HepG2 (cell line): ENCODE results near the gene BBS5. TPM values are rescaled to one million over a fixed set of nuclear protein-coding genes. Genes with fewer than 3 reads are reported as not detected.

Experiments
- ATAC-seq: fragments of 200-7000 bp; cut with Tn5 transposase; 3 replicates; pipeline ENCODE4 v1.9.1; 2020; ENCODE audit warnings: mild to moderate bottlenecking, moderate library complexity
- BruUV-seq: library from RNA; stranded (reverse); fragments of 400-500 nt; replicated peaks from 2 replicates; lab custom pipeline; 2021; lab: Mats Ljungman, UMichigan
- CTCF ChIA-PET: fragments of 300-600 bp; formaldehyde crosslinking; extraction: SDS; loops from one replicate; lab custom pipeline; 2021; ENCODE audit warnings: low total read pairs, inconsistent platforms, low intra/inter-chr PET ratio; lab: Yijun Ruan, JAX
- POLR2A ChIA-PET: fragments of 350-600 bp; sonication (Branson Sonifier 250); formaldehyde crosslinking; loops from one replicate; lab custom pipeline; 2020; ENCODE audit warnings: antibody characterized with exemption, inconsistent platforms; lab: Yijun Ruan, JAX
- DNase-seq: peaks from one replicate; pipeline ENCODE4 v3.0.0-alpha.2; 2015; ENCODE audit warnings: low spot score
- FAIRE-seq: peaks from 3 replicates; lab custom pipeline; 2011; peaks lifted over from hg19 to GRCh38; lab: Jason Lieb, UNC
- H2AFZ ChIP-seq: one replicate; pipeline ENCODE4 v1.6.1; 2011; ENCODE audit warnings: low read length, inconsistent platforms
- H3K27ac ChIP-seq: fragments of 300-600 bp; 3 replicates; pipeline ENCODE4 v1.8.0; 2011; ENCODE audit warnings: mixed run types, mild to moderate bottlenecking, mixed read lengths, low read length, inconsistent platforms; ENCODE audit not compliant: insufficient read depth; ENCODE audit errors: extremely low read length
- H3K27me3 ChIP-seq, 2 experiments: fragments of 200-600 bp in 1 of 2; 2 replicates in 1 of 2; 3 replicates in 1 of 2; pipeline versions ENCODE4 v1.6.0 to v1.8.0; 2011; ENCODE audit warnings: low read length in 2 of 2, mild to moderate bottlenecking in 2 of 2, moderate library complexity in 2 of 2, inconsistent platforms in 1 of 2; ENCODE audit not compliant: insufficient read depth in 2 of 2, control insufficient read depth in 1 of 2
- H3K36me3 ChIP-seq, 2 experiments: fragments of 200-600 bp in 1 of 2; replicated peaks in 1 of 2; 2 replicates in 1 of 2; 3 replicates in 1 of 2; pipeline versions ENCODE4 v1.5.1 to v1.8.0; 2011; ENCODE audit warnings: low read length in 2 of 2, inconsistent platforms in 1 of 2; ENCODE audit not compliant: insufficient read depth in 2 of 2, control insufficient read depth in 1 of 2
- H3K4me1 ChIP-seq: 2 replicates; pipeline ENCODE4 v1.5.1; 2012; ENCODE audit warnings: low read length, inconsistent platforms; ENCODE audit not compliant: insufficient read depth
- H3K4me2 ChIP-seq: 2 replicates; pipeline ENCODE4 v1.6.0; 2011; ENCODE audit warnings: low read depth, low read length, inconsistent platforms
- H3K4me3 ChIP-seq, 3 experiments: fragments of 200-600 bp in 1 of 3; sonication (generic), shearing (Covaris generic) in 1 of 3; replicated peaks in 1 of 3; 2 replicates each; pipeline ENCODE4 v1.5.1; 2011 to 2016; ENCODE audit warnings: low read length in 3 of 3, inconsistent platforms in 2 of 3, low read depth in 2 of 3, mild to moderate bottlenecking in 2 of 3, control low read depth in 1 of 3, mixed read lengths in 1 of 3; ENCODE audit not compliant: insufficient read depth in 1 of 3
- H3K79me2 ChIP-seq: one replicate; pipeline ENCODE4 v1.6.1; 2011; ENCODE audit warnings: low read length, inconsistent platforms; ENCODE audit not compliant: insufficient read depth
- H3K9ac ChIP-seq: 2 replicates; pipeline ENCODE4 v1.6.0; 2011; ENCODE audit warnings: mild to moderate bottlenecking, low read depth, low read length, inconsistent platforms; ENCODE audit not compliant: insufficient read depth
- H3K9me3 ChIP-seq: 2 replicates; pipeline ENCODE4 v1.5.1; 2012; ENCODE audit warnings: mild to moderate bottlenecking, low read length
- H4K20me1 ChIP-seq: 2 replicates; pipeline ENCODE4 v1.6.0; 2011; ENCODE audit warnings: inconsistent platforms, mild to moderate bottlenecking, low read length, moderate library complexity; ENCODE audit not compliant: insufficient read depth
- AGO1 ChIP-seq: fragments of 200-400 bp; formaldehyde crosslinking; IDR thresholded peaks from 2 replicates; pipeline ENCODE4 v1.6.1; 2017; ENCODE audit warnings: mild to moderate bottlenecking, low read depth, low read length, moderate library complexity; ENCODE audit not compliant: poor library complexity, severe bottlenecking
- ARNT ChIP-seq: fragments of 450-650 bp; IDR thresholded peaks from 2 replicates; pipeline ENCODE4 v1.6.1; 2017
- ELF3 ChIP-seq: IDR thresholded peaks from 2 replicates; pipeline ENCODE4 v1.6.1; 2016; ENCODE audit warnings: missing genetic modification reagents, missing compliant biosample characterization
- ETV5 ChIP-seq: IDR thresholded peaks from 2 replicates; pipeline ENCODE4 v1.6.1; 2018; ENCODE audit warnings: missing biosample characterization, missing genetic modification reagents, inconsistent platforms, borderline replicate concordance
- GTF3A ChIP-seq: sonication (generic); formaldehyde crosslinking; conservative IDR thresholded peaks from 2 replicates; pipeline ENCODE4 v1.4.0; 2020; ENCODE audit warnings: mild to moderate bottlenecking, missing genetic modification reagents
- NFYB ChIP-seq: sonication (generic); formaldehyde crosslinking; IDR thresholded peaks from 2 replicates; pipeline ENCODE4 v1.4.0; 2020; ENCODE audit warnings: missing genetic modification reagents
- PPARG ChIP-seq: conservative IDR thresholded peaks from 2 replicates; pipeline ENCODE4 v1.6.1; 2016; ENCODE audit warnings: missing biosample characterization, missing genetic modification reagents
- SCMH1 ChIP-seq: sonication (generic); formaldehyde crosslinking; IDR thresholded peaks from 2 replicates; pipeline ENCODE4 v1.9.0; 2021; ENCODE audit warnings: missing genetic modification reagents, mild to moderate bottlenecking, borderline replicate concordance
- TEAD3 ChIP-seq: optimal IDR thresholded peaks from 2 replicates; pipeline ENCODE3; 2016; ENCODE audit warnings: borderline replicate concordance
- ZBTB7B ChIP-seq: sonication (generic); formaldehyde crosslinking; IDR thresholded peaks from 2 replicates; pipeline ENCODE4 v1.4.0; 2020; ENCODE audit warnings: missing genetic modification reagents
- ZC3H4 ChIP-seq: sonication (generic); formaldehyde crosslinking; IDR thresholded peaks from 2 replicates; pipeline ENCODE4 v1.4.0; 2020; ENCODE audit warnings: missing genetic modification reagents, borderline replicate concordance
- ZFX ChIP-seq: sonication (generic); formaldehyde crosslinking; IDR thresholded peaks from 2 replicates; pipeline ENCODE4 v1.4.0; 2020; ENCODE audit warnings: mild to moderate bottlenecking, low read depth, missing genetic modification reagents, moderate library complexity
- ZHX1 ChIP-seq: sonication (generic); formaldehyde crosslinking; IDR thresholded peaks from 2 replicates; pipeline ENCODE4 v1.8.1; 2022; ENCODE audit warnings: low read depth, mild to moderate bottlenecking, missing genetic modification reagents
- ZKSCAN1 ChIP-seq: fragments of 150-350 bp; IDR thresholded peaks from 2 replicates; pipeline ENCODE4 v1.6.1; 2014; ENCODE audit warnings: low read length
- ZNF292 ChIP-seq: sonication (generic); formaldehyde crosslinking; IDR thresholded peaks from 2 replicates; pipeline ENCODE4 v1.8.1; 2022; ENCODE audit warnings: mild to moderate bottlenecking, low read depth, missing genetic modification reagents, borderline replicate concordance
- ZNF34 ChIP-seq: sonication (generic); formaldehyde crosslinking; IDR thresholded peaks from 2 replicates; pipeline ENCODE4 v1.4.0; 2020; ENCODE audit warnings: mild to moderate bottlenecking, missing genetic modification reagents, borderline replicate concordance
- ZNF703 ChIP-seq: sonication (generic); formaldehyde crosslinking; IDR thresholded peaks from 2 replicates; pipeline ENCODE4 v1.5.1; 2020; ENCODE audit warnings: missing genetic modification reagents, mild to moderate bottlenecking, moderate library complexity, borderline replicate concordance
- WGBS: methylation state at CpG from one replicate; pipeline ENCODE4 v1.1.6; 2017; ENCODE audit warnings: low lambda C conversion rate; 5-methylcytosine and 5-hydroxymethylcytosine counted together
- in situ Hi-C: cut with HindIII; loops from 2 replicates; pipeline ENCODE4 v1.10.0; 2017; ENCODE audit warnings: low pct_unique_long_range_greater_than_20kb; ENCODE audit not compliant: extremely low pct_ligation_motif_present
- intact Hi-C: fragments of 100-400 bp; cut with micrococcal nuclease; formaldehyde crosslinking; loops from one replicate; pipeline ENCODE4 v1.10.0; 2022; ENCODE audit not compliant: unreplicated experiment
- polyA plus RNA-seq, 8 experiments: library from polyadenylated mRNA; depleted of rRNA in 3 of 8; stranded (reverse) in 7 of 8; unstranded in 1 of 8; fragments of >200 nt; fragmentation: Illumina TruSeq in 4 of 8; extraction: Trizol in 4 of 8; gene quantifications; 2 replicates each; pipeline versions ENCODE4 v1.2.1 to v1.2.3, GENCODE V29; 2011 to 2016; ENCODE audit warnings: low read depth in 4 of 8, missing spikeins in 1 of 8, mixed read lengths in 1 of 8; ENCODE audit not compliant: insufficient read depth in 1 of 8
- total RNA-seq, 5 experiments: library from RNA; depleted of rRNA; stranded (reverse); fragments of >200 nt; fragmentation: Illumina TruSeq; extraction: Trizol; gene quantifications; 2 replicates each; pipeline ENCODE4 v1.2.3, GENCODE V29; 2016; ENCODE audit warnings: low read depth in 1 of 5
- TF ChIP-seq, protein P1 (sequence below): fragments of 450-650 bp; IDR thresholded peaks from 2 replicates; pipeline ENCODE4 v1.6.1; 2017; ENCODE audit warnings: mild to moderate bottlenecking

Gene BBS5
- total and polyA plus RNA-seq, 2 of the 13 experiments (the other 11 are each of a cell fraction or from before 2014, with no cell fraction given) = 1.8 to 4.5 TPM

DNA sequence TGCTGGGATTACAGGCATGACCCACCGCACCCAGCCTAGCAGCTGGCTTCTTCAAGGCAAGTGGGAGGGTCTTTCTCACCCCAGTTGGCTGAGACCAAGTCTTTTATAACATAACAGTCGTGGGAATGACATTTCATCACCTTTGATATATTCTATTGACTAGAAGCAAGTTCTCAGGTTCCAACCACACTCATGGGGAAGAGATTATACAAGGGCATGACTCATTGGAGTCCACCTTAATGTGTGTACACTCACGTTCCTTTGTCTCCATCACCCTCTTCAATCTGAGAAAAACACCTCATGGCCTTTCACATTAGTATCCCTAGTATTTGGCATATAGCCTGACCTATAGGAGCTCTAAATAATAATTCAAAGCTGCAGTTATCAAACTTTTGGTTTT is 2.8 kb upstream of the BBS5 start (continued):
- TF ChIP-seq NFYB (CRISPR knock-in tag) (no peak), SCMH1 (no peak), ETV5 (no peak)

GRCh38 chr2:169478339-169478738 is 955 bp upstream of the BBS5 start:
- intact Hi-C loops = loop anchor here (5.0 kb wide), 2 partner anchors 44 to 94 kb away; partner anchors contain the start of gene FASTKD1
- ATAC-seq (peak; percentile 5; the same call in 2 of the 3 replicates), FAIRE-seq (no peak), DNase-seq (peak; percentile 28)
- WGBS = 17% methylated on average over 3 of the region's 3 CpGs
- Histone ChIP-seq H3K4me2 (peak overlapping the region; percentile 94), H3K36me3 (peaks cover 0 to 2% of the 10 kb centered on the region in 2 experiments; a peak in 1 of 5 replicates), H3K4me1 (peaks cover 48% of the 10 kb centered on the region), H3K9me3 (no peaks in the 10 kb centered on the region), H3K79me2 (no peaks in the 10 kb centered on the region), H2AFZ (peak overlapping the region; percentile 37), H4K20me1 (no peaks in the 10 kb centered on the region), H3K4me3 (peak overlapping the region; percentile 62 to 85 (median 85); a peak in 4 of 6 replicates), H3K27ac (no peak overlapping the region), H3K27me3 (no peaks in the 10 kb centered on the region; a peak in 1 of 5 replicates), H3K9ac (no peak overlapping the region; the same call in 1 of the 2 replicates)
- in situ Hi-C loops = no loop called here
- POLR2A ChIA-PET = interaction anchor here (0.6 kb wide), 2 partner anchors 12 to 973 kb away, joined by 3 read pairs; no protein-coding TSS in a partner anchor
- BruUV-seq = no TSS peak
- CTCF ChIA-PET = no interaction called here
- TF ChIP-seq ZBTB7B (no peak), TEAD3 (CRISPR knock-in tag) (no peak), ZHX1 (CRISPR knock-in tag) (no peak), PPARG (no peak), ZFX (peak; percentile 22; the same call in 1 of the 2 replicates), ELF3 (CRISPR knock-in tag) (no peak), ZKSCAN1 (no peak), ZNF703 (CRISPR knock-in tag) (no peak), ARNT (no peak), AGO1 (no peak), GTF3A (no peak), ZNF34 (CRISPR knock-in tag) (no peak), ZC3H4 (no peak), ZNF292 (CRISPR knock-in tag) (no peak)
- TF ChIP-seq, protein P1, sequence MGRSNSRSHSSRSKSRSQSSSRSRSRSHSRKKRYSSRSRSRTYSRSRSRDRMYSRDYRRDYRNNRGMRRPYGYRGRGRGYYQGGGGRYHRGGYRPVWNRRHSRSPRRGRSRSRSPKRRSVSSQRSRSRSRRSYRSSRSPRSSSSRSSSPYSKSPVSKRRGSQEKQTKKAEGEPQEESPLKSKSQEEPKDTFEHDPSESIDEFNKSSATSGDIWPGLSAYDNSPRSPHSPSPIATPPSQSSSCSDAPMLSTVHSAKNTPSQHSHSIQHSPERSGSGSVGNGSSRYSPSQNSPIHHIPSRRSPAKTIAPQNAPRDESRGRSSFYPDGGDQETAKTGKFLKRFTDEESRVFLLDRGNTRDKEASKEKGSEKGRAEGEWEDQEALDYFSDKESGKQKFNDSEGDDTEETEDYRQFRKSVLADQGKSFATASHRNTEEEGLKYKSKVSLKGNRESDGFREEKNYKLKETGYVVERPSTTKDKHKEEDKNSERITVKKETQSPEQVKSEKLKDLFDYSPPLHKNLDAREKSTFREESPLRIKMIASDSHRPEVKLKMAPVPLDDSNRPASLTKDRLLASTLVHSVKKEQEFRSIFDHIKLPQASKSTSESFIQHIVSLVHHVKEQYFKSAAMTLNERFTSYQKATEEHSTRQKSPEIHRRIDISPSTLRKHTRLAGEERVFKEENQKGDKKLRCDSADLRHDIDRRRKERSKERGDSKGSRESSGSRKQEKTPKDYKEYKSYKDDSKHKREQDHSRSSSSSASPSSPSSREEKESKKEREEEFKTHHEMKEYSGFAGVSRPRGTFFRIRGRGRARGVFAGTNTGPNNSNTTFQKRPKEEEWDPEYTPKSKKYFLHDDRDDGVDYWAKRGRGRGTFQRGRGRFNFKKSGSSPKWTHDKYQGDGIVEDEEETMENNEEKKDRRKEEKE = no peak
